ENCODE results near the gene FARS2.

DNA sequence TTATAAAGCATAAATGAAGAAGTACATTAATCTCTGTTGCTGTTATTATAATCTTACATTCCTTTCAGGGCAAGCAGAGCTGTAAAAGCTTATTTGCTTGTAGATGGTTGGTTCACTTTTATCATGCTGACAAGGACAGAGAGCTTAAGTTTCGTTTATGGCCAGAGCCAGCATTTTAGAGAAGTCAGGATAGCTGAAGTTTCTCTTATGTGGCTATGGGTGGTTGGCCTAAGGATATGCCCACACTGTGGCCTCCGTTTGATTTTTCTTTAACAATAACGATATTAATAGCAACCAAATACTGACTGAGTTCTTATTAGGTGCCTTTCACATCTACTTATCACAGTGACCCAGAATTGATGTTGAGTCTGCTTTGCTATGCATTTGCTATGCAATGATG is 78.5 kb downstream of the FARS2 start:
- TF ChIP-seq FOXA1 (IDR thresholded peaks at IDR 0.05) (no peak), BHLHE40 (IDR thresholded peaks at IDR 0.05; ENCODE audit: borderline replicate concordance) (no peak), SP1 (IDR thresholded peaks at IDR 0.05) (no peak), L3MBTL2 (conservative IDR thresholded peaks at IDR 0.05) (no peak), ZNF384 (IDR thresholded peaks at IDR 0.05) (no peak), ARNT (IDR thresholded peaks at IDR 0.05) (no peak), FOXM1 (IDR thresholded peaks at IDR 0.05; ENCODE audit: borderline replicate concordance) (no peak), NFRKB (IDR thresholded peaks at IDR 0.05) (no peak), TARDBP (IDR thresholded peaks at IDR 0.05) (no peak), CTBP1 (IDR thresholded peaks at IDR 0.05; ENCODE audit: borderline replicate concordance) (no peak), HDGF (IDR thresholded peaks at IDR 0.05; ENCODE audit: borderline replicate concordance) (no peak), ELF4 (IDR thresholded peaks at IDR 0.05) (no peak)
- TF ChIP-seq, protein P1, sequence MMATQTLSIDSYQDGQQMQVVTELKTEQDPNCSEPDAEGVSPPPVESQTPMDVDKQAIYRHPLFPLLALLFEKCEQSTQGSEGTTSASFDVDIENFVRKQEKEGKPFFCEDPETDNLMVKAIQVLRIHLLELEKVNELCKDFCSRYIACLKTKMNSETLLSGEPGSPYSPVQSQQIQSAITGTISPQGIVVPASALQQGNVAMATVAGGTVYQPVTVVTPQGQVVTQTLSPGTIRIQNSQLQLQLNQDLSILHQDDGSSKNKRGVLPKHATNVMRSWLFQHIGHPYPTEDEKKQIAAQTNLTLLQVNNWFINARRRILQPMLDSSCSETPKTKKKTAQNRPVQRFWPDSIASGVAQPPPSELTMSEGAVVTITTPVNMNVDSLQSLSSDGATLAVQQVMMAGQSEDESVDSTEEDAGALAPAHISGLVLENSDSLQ (IDR thresholded peaks at IDR 0.05): no peak
